Measurements from ENCODE around the gene NAT8. TPM values are rescaled to one million over a fixed set of nuclear protein-coding genes. Genes with fewer than 3 reads are reported as not detected.
A peak's percentile ranks its signal among the peaks of the same experiment; 100 is the strongest.

NAT8 gene
- total and polyA plus RNA-seq, 2 of the 13 experiments (the other 11 are each of a cell fraction or from before 2014, with no cell fraction given): 1.9 to 12.9 TPM

- TF ChIP-seq PRDM10 (CRISPR knock-in tag; IDR thresholded peaks at IDR 0.05; ENCODE audit: low read depth): no peak
- TF ChIP-seq FOXP4 (CRISPR knock-in tag; IDR thresholded peaks at IDR 0.05): peak; percentile 86
- no peak for TF ChIP-seq TRAFD1 (CRISPR knock-in tag; IDR thresholded peaks at IDR 0.05; ENCODE audit: borderline replicate concordance)
- TF ChIP-seq YEATS2 (CRISPR knock-in tag; IDR thresholded peaks at IDR 0.05; ENCODE audit: borderline replicate concordance): peak; percentile 50; the same call in 1 of the 2 replicates
- TF ChIP-seq ZNF580 (CRISPR knock-in tag; IDR thresholded peaks at IDR 0.05; ENCODE audit: borderline replicate concordance, low read depth): peak; percentile 79
- no peak for TF ChIP-seq BCL3 (CRISPR knock-in tag; IDR thresholded peaks at IDR 0.05)
- TF ChIP-seq NFKBIZ (CRISPR knock-in tag; IDR thresholded peaks at IDR 0.05): 0 out of 2 replicates have a peak, but pooled peaks have one; percentile 50
- TF ChIP-seq KLF12 (CRISPR knock-in tag; IDR thresholded peaks at IDR 0.05; ENCODE audit: borderline replicate concordance): no peak
- no peak for TF ChIP-seq DMTF1 (CRISPR knock-in tag; IDR thresholded peaks at IDR 0.05)
- no peak for TF ChIP-seq TCF12 (IDR thresholded peaks at IDR 0.05)
- peak; percentile 47; the same call in 1 of the 2 replicates for TF ChIP-seq TCF12 (CRISPR knock-in tag; IDR thresholded peaks at IDR 0.05)
- no peak for TF ChIP-seq HOXA9 (CRISPR knock-in tag; IDR thresholded peaks at IDR 0.05; ENCODE audit: borderline replicate concordance)
- peak; percentile 35; the same call in 1 of the 2 replicates for TF ChIP-seq ZNF629 (CRISPR knock-in tag; conservative IDR thresholded peaks at IDR 0.05)
- TF ChIP-seq PHF8 (CRISPR knock-in tag; IDR thresholded peaks at IDR 0.05): peak; percentile 34; the same call in 1 of the 2 replicates
- TF ChIP-seq ZNF274 (CRISPR knock-in tag; IDR thresholded peaks at IDR 0.05): 0 out of 2 replicates have a peak, but pooled peaks have one; percentile 58
Observed at GRCh38 chr2:73642338-73643018, at the start of gene NAT8 (continued).
